DND-41 (cell line): ENCODE measurements around the gene DRG1.

Source experiments
- ATAC-seq: fragments of 200-7000 bp; cut with Tn5 transposase; 3 replicates; pipeline ENCODE4 v1.9.1; 2021; ENCODE audit warnings: low read depth; ENCODE audit not compliant: insufficient read depth
- DNase-seq: peaks from one replicate; pipeline ENCODE4 v3.0.0-alpha.2; 2020
- H2AFZ ChIP-seq: 2 replicates; pipeline ENCODE4 v1.6.0; 2012; ENCODE audit warnings: low read depth, low read length
- H3K27ac ChIP-seq: 2 replicates; pipeline ENCODE4 v1.5.1; 2012; ENCODE audit warnings: low read length, inconsistent platforms
- H3K27me3 ChIP-seq: fragments of 200-600 bp; sonication (generic); 2 replicates; pipeline ENCODE4 v1.6.0; 2012; ENCODE audit warnings: low read length, mild to moderate bottlenecking, inconsistent platforms; ENCODE audit not compliant: insufficient read depth, poor library complexity
- H3K36me3 ChIP-seq: 2 replicates; pipeline ENCODE4 v1.5.1; 2012; ENCODE audit warnings: low read length, inconsistent platforms; ENCODE audit not compliant: insufficient read depth
- H3K4me1 ChIP-seq: 2 replicates; pipeline ENCODE4 v1.5.1; 2012; ENCODE audit warnings: mild to moderate bottlenecking, low read length; ENCODE audit not compliant: insufficient read depth
- H3K4me2 ChIP-seq: 2 replicates; pipeline ENCODE4 v1.6.0; 2012; ENCODE audit warnings: mild to moderate bottlenecking, moderate library complexity, low read length, inconsistent platforms; ENCODE audit not compliant: insufficient read depth
- H3K4me3 ChIP-seq, 2 experiments: fragments of 200-600 bp in 1 of 2; shearing (Covaris generic) in 1 of 2; 2 replicates each; pipeline ENCODE4 v1.5.1; 2012 to 2016; ENCODE audit warnings: inconsistent platforms in 2 of 2, low read length in 2 of 2, mild to moderate bottlenecking in 2 of 2, low read depth in 1 of 2, moderate library complexity in 1 of 2
- H3K79me2 ChIP-seq: 2 replicates; pipeline ENCODE4 v1.6.0; 2012; ENCODE audit warnings: low read length, inconsistent platforms; ENCODE audit not compliant: insufficient read depth
- H3K9ac ChIP-seq: 2 replicates; pipeline ENCODE4 v1.6.0; 2012; ENCODE audit warnings: low read depth, mild to moderate bottlenecking, inconsistent platforms, low read length, moderate library complexity
- H3K9me3 ChIP-seq: 2 replicates; pipeline ENCODE4 v1.5.1; 2012; ENCODE audit warnings: low read length, moderate library complexity, mild to moderate bottlenecking, inconsistent platforms; ENCODE audit not compliant: insufficient read depth, severe bottlenecking
- H4K20me1 ChIP-seq: 2 replicates; pipeline ENCODE4 v1.6.0; 2012; ENCODE audit warnings: low read length; ENCODE audit not compliant: insufficient read depth
- CTCF ChIP-seq: IDR thresholded peaks from 2 replicates; pipeline ENCODE4 v1.5.1; 2012; ENCODE audit warnings: borderline replicate concordance, low read length, moderate library complexity, mild to moderate bottlenecking; ENCODE audit not compliant: poor library complexity, severe bottlenecking; ENCODE audit errors: extremely low read depth
- EZH2 ChIP-seq: IDR thresholded peaks from 3 replicates; pipeline ENCODE4 v1.6.1; 2012; ENCODE audit warnings: borderline replicate concordance, low read depth, mild to moderate bottlenecking, moderate library complexity, low read length, inconsistent platforms; ENCODE audit not compliant: severe bottlenecking

DRG1 gene

DNA sequence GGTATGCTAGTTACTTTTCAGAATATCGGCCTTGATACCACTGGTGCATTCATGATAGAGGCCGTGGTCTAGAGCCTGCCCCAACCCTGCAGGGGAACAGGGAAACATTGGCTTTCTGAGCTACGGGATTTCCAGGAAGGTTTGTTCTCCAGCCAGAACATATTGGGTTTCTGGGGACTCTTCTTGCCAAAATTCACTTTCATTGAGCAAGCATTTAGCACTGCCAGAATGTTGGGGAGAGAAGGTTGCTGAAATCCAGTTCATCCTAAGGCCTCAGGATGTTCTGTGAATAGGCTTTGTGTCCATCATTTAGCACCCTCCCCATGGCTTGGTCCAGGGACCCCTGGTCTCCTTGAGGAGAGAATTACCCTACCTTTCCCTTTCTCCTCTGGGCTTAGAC, 36.7 kb downstream of the DRG1 start:
- Histone ChIP-seq H3K79me2 (peaks cover 3% of the 10 kb centered on the region), H3K9me3 (no peaks in the 10 kb centered on the region), H3K27me3 (no peaks in the 10 kb centered on the region), H3K4me2 (no peak overlapping the region), H4K20me1 (peaks cover 7% of the 10 kb centered on the region; the same call in 1 of the 2 replicates), H3K9ac (no peak overlapping the region), H3K36me3 (peaks cover 96% of the 10 kb centered on the region), H3K4me1 (no peaks in the 10 kb centered on the region), H3K4me3 (no peak overlapping the region), H2AFZ (no peak overlapping the region), H3K27ac (no peak overlapping the region)
- DNase-seq (no peak), ATAC-seq (no peak)
- TF ChIP-seq EZH2 (no peak), CTCF (no peak)

DNA sequence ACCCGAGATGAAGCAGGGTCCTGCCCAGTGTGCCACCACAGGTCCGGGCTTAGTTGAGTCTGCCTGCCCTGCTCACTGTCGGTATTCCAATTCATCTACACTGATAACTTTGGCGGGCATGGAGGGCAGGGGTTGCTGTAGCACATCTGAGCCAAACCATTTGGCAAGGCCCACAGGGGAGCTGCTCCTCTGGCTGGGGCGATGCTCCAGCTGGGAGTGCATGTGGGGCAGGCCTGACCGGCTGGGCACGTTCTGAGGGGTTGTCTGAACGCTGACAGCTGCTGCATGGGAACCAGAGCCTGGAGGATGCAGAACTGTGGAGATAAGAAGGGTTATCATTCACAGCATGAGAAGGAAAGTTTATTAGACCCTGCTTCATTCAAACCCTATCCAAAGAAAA, 40.4 kb downstream of the DRG1 start:
- DNase-seq (no peak), ATAC-seq (no peak)
- Histone ChIP-seq H3K36me3 (peaks cover 92% of the 10 kb centered on the region), H3K9me3 (no peaks in the 10 kb centered on the region), H3K4me2 (no peak overlapping the region), H3K4me3 (no peak overlapping the region), H3K9ac (no peak overlapping the region), H2AFZ (no peak overlapping the region), H3K79me2 (no peaks in the 10 kb centered on the region), H3K27ac (no peak overlapping the region), H4K20me1 (peaks cover 2% of the 10 kb centered on the region; the same call in 1 of the 2 replicates), H3K4me1 (no peaks in the 10 kb centered on the region), H3K27me3 (no peaks in the 10 kb centered on the region)
- TF ChIP-seq CTCF (no peak), EZH2 (no peak)

DNA sequence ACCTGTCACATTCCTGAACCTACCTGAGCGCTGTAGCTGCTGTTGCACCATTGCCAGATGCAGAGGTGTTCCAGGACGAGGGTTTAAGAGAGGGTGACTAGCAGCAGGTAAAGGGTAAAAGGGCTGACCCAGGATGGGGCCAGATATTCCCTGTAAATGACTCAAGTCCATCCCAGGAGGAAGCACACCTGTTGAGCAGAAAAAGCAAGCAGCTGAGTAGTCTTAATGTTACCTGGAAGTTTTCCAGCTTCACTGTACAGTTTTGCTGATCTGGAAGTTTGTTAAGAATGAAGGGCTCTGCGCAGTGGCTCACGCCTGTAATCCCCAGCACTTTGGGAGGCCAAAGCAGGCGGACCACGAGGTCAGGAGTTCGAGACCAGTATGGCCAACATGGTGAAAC, 41.3 kb downstream of the DRG1 start:
- DNase-seq: no peak

More for the DNA sequence above, 41.3 kb downstream of the DRG1 start:
- no peak overlapping the region for H3K27ac ChIP-seq
- H3K27me3 ChIP-seq: no peaks in the 10 kb centered on the region
- H3K4me1 ChIP-seq: no peaks in the 10 kb centered on the region
- no peak overlapping the region for H3K9ac ChIP-seq
- no peak overlapping the region for H3K4me3 ChIP-seq
- TF ChIP-seq CTCF (no peak), EZH2 (no peak)
- H3K9me3 ChIP-seq: no peaks in the 10 kb centered on the region
- peaks cover 2% of the 10 kb centered on the region; the same call in 1 of the 2 replicates for H4K20me1 ChIP-seq
- no peak overlapping the region for H3K4me2 ChIP-seq
- no peaks in the 10 kb centered on the region for H3K79me2 ChIP-seq
- peaks cover 92% of the 10 kb centered on the region for H3K36me3 ChIP-seq
- no peak for ATAC-seq
- H2AFZ ChIP-seq: no peak overlapping the region
